GM10847 (cell line): ENCODE data around the gene MORC3.

Experiments used
- POLR2A ChIP-seq: IDR thresholded peaks from 2 replicates; pipeline ENCODE4 v1.6.1; 2011; ENCODE audit not compliant: insufficient read length; ENCODE audit errors: extremely low read depth

Gene MORC3

GRCh38 chr21:36323032-36323431, 3.0 kb downstream of the MORC3 start:
- no peak for TF ChIP-seq POLR2A

DNA sequence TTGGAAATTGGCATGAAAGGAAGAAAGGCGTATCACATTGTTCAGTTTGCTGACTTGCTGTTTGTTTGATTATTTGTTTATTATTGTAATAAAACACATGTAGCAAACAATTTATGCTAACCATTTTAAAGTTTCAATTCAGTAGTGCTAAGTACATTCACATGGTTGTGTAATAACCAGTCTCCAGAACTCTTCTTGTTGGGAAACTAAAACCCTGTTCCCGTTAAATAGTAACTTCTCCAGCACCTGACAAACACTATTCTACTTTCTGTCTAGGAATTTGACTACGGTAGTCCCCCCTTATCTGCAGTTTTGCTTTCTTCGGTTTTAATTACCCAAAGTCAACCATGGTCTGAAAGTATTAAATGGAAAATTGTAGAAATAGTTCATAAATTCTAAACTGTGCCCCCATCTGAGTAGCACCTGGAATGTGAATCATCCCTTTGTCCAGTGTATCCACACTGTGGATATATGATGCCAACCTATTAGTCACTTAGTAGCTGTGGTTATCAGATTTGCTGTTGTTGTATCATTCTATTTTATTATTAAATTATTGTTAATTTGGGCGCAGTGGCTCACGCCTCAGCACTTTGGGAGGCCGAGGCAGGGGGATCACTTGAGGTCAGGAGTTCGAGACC, 5.5 kb downstream of the MORC3 start:
- TF ChIP-seq POLR2A, result no peak

DNA sequence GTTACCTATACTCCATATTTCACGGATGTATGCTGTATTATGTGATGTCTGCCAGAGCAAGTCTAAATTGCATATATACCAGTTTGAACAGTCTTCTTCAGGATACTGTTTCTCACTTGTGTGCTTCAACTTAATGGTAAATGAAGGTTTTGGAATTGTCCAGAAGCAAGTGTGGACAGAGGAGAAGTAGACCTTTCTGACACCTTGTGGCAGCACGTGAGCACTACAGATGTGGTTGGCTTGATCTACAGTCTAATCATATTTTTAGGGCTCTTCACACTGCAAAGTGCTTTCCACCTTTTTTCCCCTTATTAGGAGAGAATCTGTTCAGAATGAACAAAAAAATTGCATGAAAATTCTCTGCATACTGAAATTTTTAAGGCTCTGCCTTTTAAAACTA, 10.9 kb downstream of the MORC3 start:
- no peak for TF ChIP-seq POLR2A

DNA sequence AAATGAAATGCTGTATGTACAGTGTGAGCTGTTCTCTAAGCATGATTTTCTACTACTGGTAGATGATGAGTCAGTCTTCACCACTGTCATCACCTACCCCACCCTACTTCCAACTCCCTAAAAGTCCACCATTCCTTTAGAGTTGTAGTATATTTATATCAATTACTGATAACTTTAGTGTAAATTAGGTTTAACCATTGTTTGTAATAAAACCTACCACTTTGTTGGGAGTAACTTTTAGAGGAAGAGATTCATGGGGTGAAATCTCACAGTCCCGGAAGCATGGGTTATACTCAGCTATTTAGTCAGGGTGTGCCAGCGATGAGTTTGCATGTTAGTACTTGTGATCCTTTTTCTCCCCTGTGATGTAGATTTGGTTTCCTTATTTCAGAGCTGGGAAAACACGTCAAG, 17.1 kb downstream of the MORC3 start:
- no peak for TF ChIP-seq POLR2A

GRCh38 chr21:36338975-36339374, 19.0 kb downstream of the MORC3 start:
- TF ChIP-seq POLR2A, result no peak

- TF ChIP-seq POLR2A, result no peak
Observed at GRCh38 chr21:36344931-36345330, 24.9 kb downstream of the MORC3 start.

- TF ChIP-seq POLR2A, result no peak
Observed at GRCh38 chr21:36347278-36347961, 27.4 kb downstream of the MORC3 start.

DNA sequence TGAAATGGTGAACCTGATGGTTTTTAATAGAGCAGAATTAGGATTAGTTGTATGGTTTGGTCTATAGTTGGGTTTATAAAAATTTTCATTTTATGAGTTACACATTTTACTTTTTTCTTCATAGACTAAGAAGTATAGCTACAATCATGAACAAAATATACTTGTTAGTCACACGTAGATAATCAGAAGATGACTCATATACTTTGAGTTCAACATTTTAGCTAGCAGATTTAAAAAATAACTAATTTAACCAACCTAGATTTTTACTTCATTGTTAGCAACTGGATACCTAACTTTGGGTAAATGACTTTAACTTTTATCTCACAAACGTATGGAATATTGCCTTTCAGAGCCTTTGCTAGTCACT, 27.9 kb downstream of the MORC3 start:
- TF ChIP-seq POLR2A, result no peak

- no peak for TF ChIP-seq POLR2A
Observed at GRCh38 chr21:36349315-36349714, 29.3 kb downstream of the MORC3 start.

DNA sequence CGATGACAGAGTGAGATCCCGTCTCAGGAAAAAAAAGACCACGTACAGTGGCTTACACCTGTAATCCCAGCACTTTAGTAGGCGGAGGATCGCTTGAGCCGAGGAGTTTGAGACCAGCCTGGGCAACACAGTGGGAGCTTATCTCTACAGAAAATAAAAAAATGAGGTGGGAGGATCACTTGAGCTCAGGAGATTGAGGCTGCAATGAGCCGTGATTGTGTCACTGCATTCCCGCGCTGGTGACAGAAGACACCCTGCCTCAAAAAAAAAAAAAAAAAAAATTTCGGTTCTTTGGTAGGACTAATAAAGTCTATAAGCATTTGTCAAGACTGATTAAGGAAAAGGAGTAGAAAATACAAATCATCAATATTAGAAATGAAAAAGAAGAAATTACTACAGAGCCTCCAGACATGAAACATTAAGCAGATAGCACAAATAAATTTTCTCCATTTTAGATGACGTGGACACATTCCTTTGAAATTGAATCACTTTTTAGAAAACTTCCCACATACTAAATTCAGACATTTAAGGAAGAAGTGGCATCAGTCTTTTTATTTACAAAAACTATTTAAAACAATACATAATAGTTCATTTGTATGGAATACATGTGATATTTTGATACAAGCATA, 30.4 kb downstream of the MORC3 start:
- TF ChIP-seq POLR2A, result no peak

DNA sequence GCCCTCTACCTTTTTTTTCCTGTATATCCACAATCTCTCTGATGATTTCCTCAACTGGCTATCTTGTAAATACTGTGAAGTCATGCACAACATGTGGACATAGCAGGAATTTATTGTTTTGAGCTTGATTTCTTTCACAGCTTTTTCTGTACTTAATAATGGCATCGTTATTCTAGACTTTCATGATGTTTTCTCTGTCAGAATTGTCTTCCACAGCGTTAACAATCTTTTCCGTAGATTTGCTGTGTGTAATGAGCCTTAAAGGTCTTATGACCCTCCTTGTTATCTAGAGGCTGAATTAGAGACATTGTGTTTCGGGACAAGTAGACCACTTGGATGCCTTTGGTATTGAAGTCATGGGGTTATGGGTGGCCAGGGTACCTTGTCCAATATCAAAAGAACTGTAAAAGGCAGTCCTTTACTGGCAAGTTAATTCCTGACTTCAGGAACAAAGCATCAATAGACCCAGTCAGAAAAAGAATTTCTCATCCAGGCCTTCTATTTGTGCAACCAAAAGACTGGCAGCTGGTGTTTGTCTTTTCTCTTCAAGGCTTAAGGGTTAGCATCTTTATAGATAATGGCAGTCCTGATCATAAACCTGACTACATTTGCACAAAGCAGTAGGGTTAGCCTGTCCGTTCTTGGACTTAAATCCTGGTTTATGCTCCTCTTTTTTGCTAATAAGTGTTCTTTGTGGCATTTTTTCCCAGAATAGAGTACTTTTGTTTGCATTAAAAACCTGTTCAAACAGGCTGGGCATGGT, 35.1 kb downstream of the MORC3 start:
- no peak for TF ChIP-seq POLR2A

- TF ChIP-seq POLR2A, result no peak
Observed at GRCh38 chr21:36355868-36356267, 35.9 kb downstream of the MORC3 start.

DNA sequence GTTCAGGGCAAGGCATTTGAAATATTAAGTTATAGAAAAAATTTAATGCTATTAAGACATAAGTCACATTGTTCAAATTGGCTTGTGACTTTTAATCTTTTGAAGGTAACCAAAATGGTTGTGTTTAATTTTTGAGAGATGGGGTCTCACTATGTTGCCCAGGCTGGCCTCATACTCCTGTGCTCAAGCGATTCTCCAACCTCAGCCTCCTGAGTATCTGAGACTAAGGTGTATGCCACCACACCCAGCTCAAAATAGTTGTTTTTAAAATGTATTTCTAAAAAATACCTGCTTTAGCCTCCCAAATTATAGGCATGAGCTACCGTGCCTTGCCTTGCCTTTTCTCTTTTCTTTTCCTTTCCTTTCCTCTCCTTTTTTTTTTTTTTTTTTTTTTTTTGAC, 39.2 kb downstream of the MORC3 start:
- no peak for TF ChIP-seq POLR2A

DNA sequence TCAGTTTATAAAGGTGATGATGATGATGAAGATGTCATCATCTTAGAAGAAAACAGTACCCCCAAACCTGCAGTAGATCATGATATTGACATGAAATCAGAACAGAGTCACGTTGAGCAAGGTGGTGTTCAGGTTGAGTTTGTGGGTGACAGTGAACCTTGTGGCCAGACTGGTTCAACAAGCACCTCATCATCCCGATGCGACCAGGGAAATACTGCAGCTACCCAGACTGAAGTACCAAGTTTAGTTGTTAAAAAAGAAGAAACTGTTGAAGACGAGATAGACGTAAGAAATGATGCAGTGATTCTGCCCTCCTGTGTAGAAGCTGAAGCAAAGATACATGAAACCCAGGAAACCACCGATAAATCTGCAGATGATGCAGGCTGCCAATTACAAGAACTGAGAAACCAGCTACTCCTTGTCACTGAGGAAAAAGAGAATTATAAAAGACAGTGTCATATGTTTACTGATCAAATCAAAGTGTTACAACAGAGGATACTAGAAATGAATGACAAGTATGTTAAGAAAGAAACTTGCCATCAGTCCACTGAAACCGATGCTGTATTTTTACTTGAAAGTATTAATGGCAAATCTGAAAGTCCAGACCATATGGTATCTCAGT, 49.2 kb downstream of the MORC3 start:
- no peak for TF ChIP-seq POLR2A

GRCh38 chr21:36375994-36376393, 56.0 kb downstream of the MORC3 start:
- no peak for TF ChIP-seq POLR2A
